GM18526 (cell line): ENCODE results near the gene GOLGA6L10.

Experiments
- POLR2A ChIP-seq: IDR thresholded peaks from 3 replicates; pipeline ENCODE4 v1.6.1; 2011; ENCODE audit not compliant: insufficient read length; ENCODE audit errors: extremely low read depth

Gene GOLGA6L10

DNA sequence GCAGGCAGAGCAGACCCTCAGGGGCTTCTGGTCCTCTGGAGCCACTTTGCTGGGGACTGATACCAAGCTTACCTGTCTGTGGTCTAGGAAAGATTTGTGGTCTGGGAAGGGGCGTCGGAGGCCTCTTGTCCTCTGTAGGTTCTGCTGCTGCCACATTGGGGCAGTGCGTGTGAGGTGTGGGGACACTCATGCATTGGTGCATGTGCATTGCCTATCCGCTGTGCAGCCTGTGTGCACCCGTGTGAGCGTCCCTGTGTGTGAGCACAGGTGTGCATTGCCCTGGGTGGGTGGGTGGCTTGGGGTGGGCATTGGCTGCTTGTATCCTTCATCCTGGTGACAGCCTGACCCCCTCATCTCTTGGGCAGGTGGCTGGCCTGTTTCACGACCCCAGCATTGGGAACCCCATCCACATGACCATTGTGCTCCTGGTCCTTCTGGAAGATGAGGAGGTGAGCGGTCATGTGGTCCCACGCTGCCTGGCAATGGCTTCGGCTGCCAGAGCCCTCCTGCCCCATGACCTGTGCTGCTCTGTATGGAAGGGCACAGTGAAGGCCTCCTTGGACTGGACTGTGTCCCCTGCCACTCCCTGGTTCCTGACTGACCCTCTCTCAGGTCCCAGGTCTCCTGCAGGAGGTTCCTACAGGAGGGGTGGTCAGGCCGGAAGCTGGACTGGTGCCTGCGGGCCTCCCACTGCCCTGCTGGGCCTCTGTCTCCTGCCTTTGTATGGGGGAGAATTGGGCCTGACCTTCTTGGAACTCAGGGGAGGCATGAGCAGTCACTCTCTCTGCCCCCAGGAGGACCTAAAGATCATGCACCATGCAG lies 45.1 kb downstream of the GOLGA6L10 start:
- no peak for TF ChIP-seq POLR2A

GRCh38 chr15:82301296-82302016 lies 47.8 kb downstream of the GOLGA6L10 start:
- no peak for TF ChIP-seq POLR2A

DNA sequence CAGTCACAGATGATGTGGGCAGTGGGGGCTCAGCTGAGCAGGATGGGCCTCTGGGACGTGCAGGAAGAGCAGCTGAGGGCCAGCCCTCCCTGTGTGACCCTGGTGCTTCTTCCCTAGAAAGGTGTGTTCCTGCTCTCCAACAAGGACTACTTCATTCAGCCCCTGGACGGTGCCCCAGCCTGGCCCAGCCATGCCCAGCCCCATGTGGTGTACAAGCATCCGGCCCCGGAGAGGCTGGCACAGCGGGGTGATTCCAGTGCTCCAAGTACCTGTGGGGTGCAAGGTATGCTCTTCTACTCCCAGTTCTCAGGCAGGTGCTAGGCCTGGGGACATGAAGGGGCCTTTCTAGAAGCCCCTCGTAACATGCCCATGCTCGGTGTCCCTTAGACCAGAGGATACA lies 48.4 kb downstream of the GOLGA6L10 start:
- TF ChIP-seq POLR2A = no peak

GRCh38 chr15:82298520-82298919 lies 50.8 kb downstream of the GOLGA6L10 start:
- TF ChIP-seq POLR2A = no peak

- no peak for TF ChIP-seq POLR2A
Observed at GRCh38 chr15:82298032-82298431, 51.2 kb downstream of the GOLGA6L10 start.

- TF ChIP-seq POLR2A = no peak
Observed at GRCh38 chr15:82297546-82297945, 51.7 kb downstream of the GOLGA6L10 start.

- no peak for TF ChIP-seq POLR2A
Observed at GRCh38 chr15:82294061-82294690, 55.1 kb downstream of the GOLGA6L10 start.

DNA sequence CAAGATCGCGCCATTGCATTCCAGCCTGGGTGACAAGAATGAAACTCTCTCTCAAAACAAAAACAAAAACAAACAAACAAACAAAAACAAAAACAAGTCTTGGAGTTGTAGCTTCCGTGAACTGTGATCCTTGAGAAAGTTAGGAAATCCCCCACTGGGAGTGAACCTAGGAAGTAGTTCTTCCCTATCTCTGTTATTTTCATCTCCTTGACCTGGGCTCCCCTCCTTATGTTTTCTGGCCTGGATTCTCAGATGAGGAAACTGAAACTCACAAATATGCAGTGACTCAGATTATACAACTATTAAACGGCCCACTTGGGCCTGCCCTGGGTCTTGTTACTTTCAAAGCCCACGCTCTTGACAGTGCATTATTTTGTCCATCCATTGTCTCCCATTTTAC lies 57.0 kb downstream of the GOLGA6L10 start:
- TF ChIP-seq POLR2A = no peak
